ENCODE data around the gene HNRNPLL.
"Not testable (repeated sequence)": the region's sequence is repeated elsewhere in the genome, so short reads cannot be mapped to it uniquely, and the experiment has no call there.

HNRNPLL gene

DNA sequence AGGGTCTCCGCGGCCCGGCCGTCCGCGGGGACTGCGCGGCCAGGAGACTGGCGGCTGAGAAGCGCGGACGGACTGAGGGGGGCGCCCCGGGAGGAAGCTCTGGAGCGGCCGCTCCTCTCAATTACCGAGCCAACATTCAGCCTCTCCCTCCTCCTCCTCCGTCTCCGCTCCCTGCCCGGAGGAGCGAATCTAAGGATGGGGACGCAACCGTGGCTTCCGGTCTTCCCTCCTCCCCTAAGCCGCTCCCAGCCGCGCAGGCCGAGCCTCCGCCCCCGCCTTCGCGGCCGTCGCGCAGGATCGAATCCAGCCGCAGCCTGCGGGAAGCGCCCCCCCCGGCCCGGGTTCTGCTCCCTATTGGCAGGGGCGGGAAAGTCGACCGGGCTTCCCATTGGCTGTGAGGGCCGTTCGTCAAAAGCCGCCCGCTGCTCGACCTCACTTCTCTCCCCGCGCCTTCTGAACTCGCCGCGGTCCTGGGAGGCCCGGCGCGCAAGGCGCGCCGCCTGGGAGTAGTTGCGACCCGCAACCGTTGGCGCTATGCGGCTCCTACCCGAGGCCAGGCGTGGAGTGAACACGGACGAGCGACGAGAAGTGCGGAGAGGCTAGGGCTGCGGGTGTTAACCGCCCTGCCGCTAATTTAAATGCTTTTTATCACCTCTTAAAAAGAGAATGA, at the start of gene HNRNPLL:
Gene HNRNPLL (minus strand): TSS at position 197 of the 670 bp plus-strand sequence. CDS start 302 bp downstream, outside the sequence.
- peak; percentile 95 for DNase-seq

DNA sequence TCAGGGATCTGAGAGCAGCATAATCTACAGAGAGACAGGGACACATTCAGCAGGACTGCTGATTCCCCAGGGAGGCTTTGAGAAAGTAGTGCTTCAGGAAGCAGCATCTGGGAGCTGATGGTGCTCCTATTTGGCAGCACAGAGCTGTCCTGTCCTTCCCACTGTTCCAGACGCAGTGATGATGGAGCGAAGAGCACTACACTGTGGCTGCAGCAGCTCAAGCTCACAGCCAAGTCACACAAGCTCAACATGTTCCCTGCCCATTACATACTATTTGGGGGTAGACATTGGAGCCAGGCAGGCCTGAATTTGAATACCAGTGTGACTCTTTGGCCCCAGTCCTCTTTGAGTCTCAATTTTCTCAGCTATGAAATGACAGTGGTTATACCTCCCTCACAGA, 48.0 kb upstream of the HNRNPLL start:
- no peak for DNase-seq

- no peak for DNase-seq
Observed at GRCh38 chr2:38650012-38650411, 47.3 kb upstream of the HNRNPLL start.

GRCh38 chr2:38649176-38649728, 46.5 kb upstream of the HNRNPLL start:
- DNase-seq = no peak

GRCh38 chr2:38648107-38648761, 45.5 kb upstream of the HNRNPLL start:
- DNase-seq = peak; percentile 14

DNA sequence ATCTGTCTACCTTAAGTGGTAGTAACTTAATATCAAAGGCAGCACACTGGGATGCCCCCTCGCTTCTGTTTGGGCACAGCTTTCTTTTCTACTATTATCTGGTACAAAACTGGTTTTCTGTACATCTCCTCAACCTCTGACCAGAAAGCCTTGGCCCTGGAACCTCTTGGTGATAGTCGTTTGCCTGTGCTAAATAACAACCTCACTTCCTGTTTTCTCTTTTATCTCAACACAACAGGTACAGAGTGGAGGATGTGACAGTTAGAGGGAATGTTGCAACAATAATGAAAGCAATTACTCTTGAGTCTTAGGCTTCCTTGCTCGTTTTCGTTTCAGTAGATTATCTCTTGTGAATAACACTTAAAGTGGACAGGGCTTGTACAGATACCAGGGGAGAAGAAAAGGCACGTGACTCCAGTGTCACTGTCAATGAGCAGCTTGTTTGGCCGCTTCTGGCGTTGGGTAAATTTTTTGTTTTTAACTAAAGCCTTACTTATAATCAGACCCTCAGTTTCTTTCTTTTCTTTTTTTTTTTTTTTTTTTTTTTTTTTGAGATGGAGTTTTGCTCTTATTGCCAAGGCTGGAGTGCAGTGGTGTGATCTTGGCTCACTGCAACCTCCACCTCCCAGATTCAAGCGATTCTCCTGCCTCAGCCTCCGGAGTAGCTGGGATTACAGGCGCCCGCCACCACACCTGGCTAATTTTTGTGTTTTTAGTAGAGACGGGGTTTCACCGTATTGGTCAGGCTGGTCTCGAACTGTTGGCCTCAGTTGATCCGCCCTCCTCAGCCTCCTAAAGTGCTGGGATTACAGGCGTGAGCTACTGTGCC, 41.2 kb upstream of the HNRNPLL start:
- DNase-seq = peak; percentile 35

DNA sequence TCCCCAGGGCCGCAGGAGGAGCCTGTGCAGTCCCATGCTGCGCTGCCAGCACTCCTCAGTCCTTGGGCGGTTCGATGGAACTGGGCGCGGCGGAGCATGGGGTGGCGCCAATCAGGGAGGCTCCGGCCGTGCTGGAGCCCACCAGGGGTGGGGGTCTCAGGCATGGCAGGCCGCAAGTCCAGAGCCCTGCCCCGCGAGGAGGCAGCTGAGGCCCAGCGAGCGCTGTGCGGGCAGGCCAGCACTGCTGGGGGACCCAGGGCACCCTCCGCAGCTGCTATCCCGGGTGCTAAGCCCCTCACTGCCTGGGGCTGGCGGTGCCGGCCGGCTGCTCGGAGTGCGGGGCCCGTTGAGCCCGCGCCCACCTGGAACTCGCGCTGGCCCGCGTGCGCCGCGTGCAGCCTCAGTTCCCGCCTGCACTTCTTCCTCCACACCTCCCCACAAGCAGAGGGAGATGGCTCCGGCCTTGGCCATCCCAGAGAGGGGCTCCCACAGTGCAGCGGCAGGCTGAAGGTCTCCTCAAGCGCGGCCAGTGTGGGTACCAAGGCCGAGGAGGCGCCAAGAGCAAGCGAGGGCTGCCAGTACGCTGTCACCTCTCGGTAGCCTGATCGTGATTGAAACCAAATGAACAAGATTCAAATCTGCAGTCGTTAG, 40.4 kb upstream of the HNRNPLL start:
- no peak for DNase-seq

DNA sequence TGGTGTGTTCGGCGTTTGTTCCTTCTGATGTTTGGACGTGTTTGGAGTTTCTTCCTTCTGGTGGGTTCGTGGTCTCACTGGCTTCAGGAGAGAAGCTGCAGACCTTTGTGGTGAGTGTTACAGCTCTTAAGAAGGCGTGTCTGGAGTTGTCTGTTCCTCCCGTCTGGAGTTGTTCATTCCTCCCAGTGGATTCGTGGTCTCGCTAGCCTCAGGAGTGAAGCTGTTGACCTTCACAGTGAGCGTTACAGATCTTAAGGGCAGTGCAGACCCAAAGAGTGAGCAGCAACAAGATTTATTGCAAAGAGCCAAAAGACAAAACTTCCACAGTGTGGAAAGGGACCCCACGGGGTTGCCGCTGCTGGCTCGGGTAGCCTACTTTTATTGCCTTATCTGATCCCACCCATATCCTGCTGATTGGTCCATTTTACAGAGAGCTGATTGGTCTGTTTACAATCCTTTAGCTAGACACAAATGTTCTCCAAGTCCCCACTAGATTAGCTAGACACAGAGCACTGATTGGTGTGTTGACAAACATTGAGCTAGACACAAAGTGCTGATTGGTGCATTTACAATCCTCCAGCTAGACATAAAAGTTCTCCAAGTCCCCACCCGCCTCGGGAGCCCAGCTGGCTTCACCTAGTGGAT, 39.8 kb upstream of the HNRNPLL start:
- DNase-seq = not testable (repeated sequence)

GRCh38 chr2:38636069-38636468, 33.3 kb upstream of the HNRNPLL start:
- DNase-seq = no peak

DNA sequence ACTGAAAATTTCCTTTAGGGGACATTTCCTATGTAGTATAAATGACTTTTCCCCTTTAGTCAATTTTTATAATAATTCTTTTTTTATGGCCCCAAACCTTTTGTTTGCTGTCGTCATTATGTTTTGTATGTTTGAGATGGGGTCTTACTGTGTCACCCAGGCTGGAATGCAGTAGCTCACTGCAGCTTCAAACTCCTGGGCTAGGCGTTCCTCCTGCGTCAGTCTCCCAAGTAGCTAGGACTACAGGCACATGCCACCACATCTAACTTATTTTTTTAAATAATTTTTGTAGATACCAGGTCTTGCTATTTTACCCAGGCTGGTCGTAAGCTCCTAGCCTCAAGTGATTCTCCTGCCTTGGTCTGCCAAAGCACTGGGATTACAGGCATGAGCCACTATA, 32.4 kb upstream of the HNRNPLL start:
- DNase-seq = no peak

- no peak for DNase-seq
Observed at GRCh38 chr2:38634684-38635083, 32.0 kb upstream of the HNRNPLL start.

DNA sequence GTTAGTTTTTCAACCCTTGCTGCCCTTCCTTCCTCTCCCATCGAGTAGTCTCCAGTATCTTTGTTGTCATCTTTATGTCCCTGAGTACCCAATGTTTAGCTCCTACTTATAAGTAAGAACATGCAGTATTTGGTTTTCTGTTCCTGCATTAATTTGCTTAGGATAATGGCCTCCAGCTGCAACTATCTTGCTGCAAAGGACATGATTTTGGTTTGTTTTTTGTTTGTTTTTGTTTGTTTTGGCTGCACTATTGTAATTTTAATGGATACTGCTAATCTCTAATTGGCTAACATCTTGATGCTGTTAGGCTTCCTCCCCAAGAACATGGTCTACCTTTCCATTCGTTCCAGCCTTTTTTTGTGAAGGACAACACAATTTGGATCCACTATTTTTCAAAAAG, 31.2 kb upstream of the HNRNPLL start:
- no peak for DNase-seq

DNA sequence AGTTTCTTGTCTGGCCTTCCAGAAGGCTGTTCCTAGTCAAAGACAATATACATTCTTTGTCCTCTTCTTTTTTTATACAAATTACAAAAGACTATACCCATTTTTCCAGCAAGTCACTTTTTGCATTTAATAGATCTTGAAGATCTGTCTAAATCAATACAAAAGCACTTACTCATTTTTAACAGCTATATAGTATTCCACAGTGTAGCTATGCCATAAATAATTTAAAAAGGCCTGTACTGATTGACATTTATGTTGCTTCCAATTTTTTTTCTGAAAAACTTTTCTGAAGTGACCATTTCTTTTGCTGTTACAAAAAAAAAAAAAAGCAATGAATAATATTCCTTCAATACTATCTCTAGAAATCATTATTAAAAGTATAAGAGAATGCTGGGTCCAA, 30.3 kb upstream of the HNRNPLL start:
- DNase-seq = no peak

- DNase-seq = no peak
Observed at GRCh38 chr2:38631976-38632375, 29.2 kb upstream of the HNRNPLL start.

DNA sequence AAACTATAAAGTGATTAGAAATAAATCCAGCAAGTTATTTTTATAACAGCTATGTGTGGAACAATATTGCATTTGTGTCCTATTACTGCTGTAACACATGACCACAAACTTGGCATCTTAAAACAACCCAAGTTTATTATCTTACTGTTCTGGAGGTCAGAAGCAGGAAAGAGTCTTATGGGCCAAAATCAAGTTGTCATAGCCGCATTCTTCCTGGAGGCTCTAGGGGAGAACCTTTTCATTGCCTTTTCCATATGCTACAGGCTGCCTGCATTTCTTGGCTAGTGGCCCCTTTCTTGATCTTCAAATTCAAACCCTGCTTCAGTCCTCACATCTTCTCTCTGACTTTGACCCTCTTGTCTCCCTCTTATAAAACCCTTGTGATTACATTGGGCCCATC, 27.0 kb upstream of the HNRNPLL start:
- no peak for DNase-seq

DNA sequence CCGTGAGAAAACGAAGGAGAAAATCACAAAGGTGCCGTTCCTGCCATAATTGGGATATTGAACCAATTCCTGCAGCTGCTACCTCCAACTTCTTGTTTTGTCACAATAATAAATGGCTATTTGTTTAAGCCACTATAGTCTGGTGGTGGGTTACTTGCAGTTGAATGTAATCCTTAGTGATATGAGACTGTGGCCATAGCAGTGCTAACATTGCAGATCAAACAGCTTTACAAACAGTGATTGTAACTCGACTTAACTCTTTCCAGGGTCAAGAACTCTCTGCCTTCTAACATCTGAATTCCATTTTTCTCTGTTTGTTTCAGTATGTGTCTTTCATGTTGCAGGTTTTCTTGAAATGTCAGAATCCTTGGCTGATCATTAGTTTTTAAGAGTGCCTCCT, 24.7 kb upstream of the HNRNPLL start:
- DNase-seq = no peak

DNA sequence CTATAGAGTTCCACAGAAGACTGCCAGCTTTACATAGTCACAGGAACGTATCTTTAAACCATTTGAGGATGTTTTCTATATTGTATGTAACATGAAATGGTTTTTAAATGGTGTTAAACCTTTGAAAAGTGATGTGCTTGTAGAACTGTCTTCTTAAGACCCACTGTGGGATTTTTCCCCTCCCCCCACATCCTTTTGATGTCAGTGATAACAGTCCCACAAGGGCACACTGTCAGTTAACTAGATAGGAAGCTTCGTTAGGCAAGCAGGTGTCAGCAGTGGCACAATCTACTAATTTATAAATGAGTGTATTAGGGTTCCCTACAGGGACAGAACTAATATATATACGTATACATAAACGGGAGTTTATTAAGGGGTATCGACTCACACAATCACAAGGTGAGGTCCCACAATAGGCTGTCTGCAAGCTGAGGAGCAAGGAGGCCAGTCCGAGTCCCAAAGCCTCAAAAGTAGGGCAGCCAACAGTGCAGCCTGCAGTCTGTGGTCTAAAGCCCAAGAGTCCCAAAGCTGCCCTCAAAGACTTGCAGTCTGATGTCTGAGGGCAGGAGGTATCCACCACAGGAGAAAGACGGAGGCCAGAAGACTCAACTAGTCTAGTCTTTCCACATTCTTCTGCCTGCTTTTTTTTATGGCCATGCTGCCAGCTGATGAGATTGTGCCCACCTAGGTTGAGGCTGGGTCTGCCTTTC, 23.8 kb upstream of the HNRNPLL start:
- DNase-seq = peak; percentile 70

GRCh38 chr2:38622210-38622609, 19.5 kb upstream of the HNRNPLL start:
- DNase-seq = no peak

- no peak for DNase-seq
Observed at GRCh38 chr2:38621018-38621417, 18.3 kb upstream of the HNRNPLL start.

- DNase-seq = no peak
Observed at GRCh38 chr2:38620282-38620977, 17.7 kb upstream of the HNRNPLL start.
